CD14-positive monocyte (primary cell): Measurements from ENCODE around the gene PCDHB6. TPM values are rescaled to one million over a fixed set of nuclear protein-coding genes. Genes with fewer than 3 reads are reported as not detected.

ENCODE experiments used
- DNase-seq, 3 donors: peaks; one replicate each; pipeline ENCODE4 v3.0.0-alpha.2; 2011 to 2022
- H2AFZ ChIP-seq: 2 replicates; pipeline ENCODE4 v1.6.0; 2012; ENCODE audit warnings: mild to moderate bottlenecking, low read depth, low read length, inconsistent platforms; ENCODE audit not compliant: insufficient read depth, poor library complexity, severe bottlenecking
- H3K27ac ChIP-seq, 2 donors: 1 replicate in 1 of 2; 2 replicates in 1 of 2; pipeline ENCODE4 v1.5.1; 2012 to 2013; ENCODE audit warnings: low read length in 2 of 2, control low read depth in 1 of 2, inconsistent platforms in 1 of 2, low read depth in 1 of 2, mild to moderate bottlenecking in 1 of 2
- H3K27me3 ChIP-seq, 2 donors: one replicate each; pipeline versions ENCODE4 v1.6.0 to v1.6.1; 2011 to 2013; ENCODE audit warnings: low read length in 2 of 2; ENCODE audit not compliant: control insufficient read depth in 2 of 2, insufficient read depth in 2 of 2
- H3K36me3 ChIP-seq, 2 donors: replicated peaks in 1 of 2; 1 replicate in 1 of 2; 2 replicates in 1 of 2; pipeline versions ENCODE4 v1.5.1 to v1.6.1; 2012 to 2013; ENCODE audit warnings: low read length in 2 of 2, control low read depth in 1 of 2, inconsistent platforms in 1 of 2, mild to moderate bottlenecking in 1 of 2; ENCODE audit not compliant: insufficient read depth in 2 of 2, control insufficient read depth in 1 of 2
- H3K4me1 ChIP-seq, 2 donors: 1 replicate in 1 of 2; 2 replicates in 1 of 2; pipeline versions ENCODE4 v1.5.1 to v1.6.1; 2012 to 2013; ENCODE audit warnings: low read length in 2 of 2, control low read depth in 1 of 2, inconsistent platforms in 1 of 2, mild to moderate bottlenecking in 1 of 2, moderate library complexity in 1 of 2; ENCODE audit not compliant: insufficient read depth in 2 of 2, control insufficient read depth in 1 of 2
- H3K4me2 ChIP-seq: replicated peaks from 2 replicates; pipeline ENCODE3; 2012; ENCODE audit warnings: low read length, moderate library complexity, mild to moderate bottlenecking; ENCODE audit not compliant: poor library complexity, severe bottlenecking; ENCODE audit errors: extremely low read depth
- H3K4me3 ChIP-seq, 3 experiments: fragments of 200-600 bp in 1 of 3; sonication (generic) in 1 of 3; replicated peaks in 1 of 3; 1 replicate in 2 of 3; 2 replicates in 1 of 3; pipeline ENCODE4 v1.5.1; 2011 to 2013; ENCODE audit warnings: low read length in 3 of 3, mild to moderate bottlenecking in 3 of 3, control low read depth in 2 of 3, low read depth in 2 of 3, inconsistent platforms in 1 of 3, moderate library complexity in 1 of 3
- H3K79me2 ChIP-seq: 2 replicates; pipeline ENCODE4 v1.6.0; 2012; ENCODE audit warnings: mild to moderate bottlenecking, control low read depth, inconsistent platforms, low read length, moderate library complexity; ENCODE audit not compliant: insufficient read depth
- H3K9ac ChIP-seq: 2 replicates; pipeline ENCODE4 v1.6.0; 2017; ENCODE audit warnings: low read length, mild to moderate bottlenecking; ENCODE audit not compliant: insufficient read depth, poor library complexity, severe bottlenecking
- H3K9me3 ChIP-seq, 2 donors: replicated peaks in 1 of 2; 1 replicate in 1 of 2; 2 replicates in 1 of 2; pipeline versions ENCODE4 v1.5.1 to v1.6.1; 2012 to 2013; ENCODE audit warnings: low read length in 2 of 2, control low read depth in 1 of 2; ENCODE audit not compliant: control insufficient read depth in 1 of 2, insufficient read depth in 1 of 2
- H4K20me1 ChIP-seq: 2 replicates; pipeline ENCODE4 v1.6.0; 2012; ENCODE audit warnings: mild to moderate bottlenecking, low read length, control low read depth, moderate library complexity; ENCODE audit not compliant: insufficient read depth
- H3K27ac Mint-ChIP-seq, 7 donors: one replicate each; pipeline ENCODE4 v1.8.0; 2020; ENCODE audit warnings: mild to moderate bottlenecking in 7 of 7, mixed read lengths in 7 of 7, moderate library complexity in 6 of 7, inconsistent platforms in 2 of 7
- H3K27me3 Mint-ChIP-seq, 3 donors: one replicate each; pipeline ENCODE4 v1.8.0; 2021 to 2022; ENCODE audit warnings: low read depth in 3 of 3, mild to moderate bottlenecking in 3 of 3, mixed read lengths in 3 of 3, moderate library complexity in 3 of 3, inconsistent platforms in 1 of 3
- H3K36me3 Mint-ChIP-seq, 2 donors: one replicate each; pipeline ENCODE4 v1.8.0; 2020; ENCODE audit warnings: mixed read lengths in 2 of 2, inconsistent platforms in 1 of 2, mild to moderate bottlenecking in 1 of 2
- H3K4me1 Mint-ChIP-seq: one replicate; pipeline ENCODE4 v1.8.0; 2020; ENCODE audit warnings: mild to moderate bottlenecking, mixed read lengths
- H3K4me3 Mint-ChIP-seq, 2 donors: one replicate each; pipeline ENCODE4 v1.8.0; 2020; ENCODE audit warnings: mild to moderate bottlenecking in 2 of 2, mixed read lengths in 2 of 2, moderate library complexity in 1 of 2
- H3K9me3 Mint-ChIP-seq, 7 donors: one replicate each; pipeline ENCODE4 v1.8.0; 2020 to 2022; ENCODE audit warnings: mixed read lengths in 7 of 7, mild to moderate bottlenecking in 6 of 7, moderate library complexity in 6 of 7, inconsistent platforms in 2 of 7
- CTCF ChIP-seq: fragments of 200-600 bp; IDR thresholded peaks from one replicate; pipeline ENCODE4 v1.8.0; 2022; ENCODE audit warnings: antibody characterized with exemption, mild to moderate bottlenecking
- WGBS: methylation state at CpG from one replicate; pipeline ENCODE4 v1.1.5; 2013; ENCODE audit warnings: missing lambda C conversion rate; ENCODE audit not compliant: insufficient coverage; 5-methylcytosine and 5-hydroxymethylcytosine counted together
- intact Hi-C, 2 donors: fragments of 100-400 bp; cut with micrococcal nuclease; formaldehyde crosslinking; loops; one replicate each; pipeline versions ENCODE4 v1.15.0 to v1.15.1; 2023
- polyA minus RNA-seq: library from RNA; depleted of rRNA, polyadenylated mRNA; stranded (reverse); fragments of >200 nt; gene quantifications from 2 replicates; pipeline ENCODE4 v1.2.3, GENCODE V29; 2012
- polyA plus RNA-seq, 3 donors: library from polyadenylated mRNA; depleted of rRNA in 1 of 3; unstranded in 2 of 3; stranded (reverse) in 1 of 3; fragments of 300-500 nt in 2 of 3; fragments of >200 nt in 1 of 3; fragmentation: Illumina TruSeq in 2 of 3; gene quantifications; 1 replicate in 2 of 3; 2 replicates in 1 of 3; pipeline ENCODE4 v1.2.3, GENCODE V29; 2012 to 2021
- total RNA-seq, 12 experiments: library from RNA in 1 of 12; stranded (reverse) in 1 of 12; fragments of 120-200 nt in 1 of 12; gene quantifications; one replicate each; pipeline ENCODE4 v1.2.4 and lab custom pipeline; 2013 to 2026; ENCODE audit warnings: mixed read lengths in 6 of 12, inconsistent platforms in 1 of 12

The PCDHB6 gene
- total RNA-seq (2013): not detected
- polyA plus RNA-seq: not detected
- not detected in 2 replicates for polyA minus RNA-seq
- 0 to 0.75 (median 0.03) reads per million in 11 experiments for total RNA-seq (lab: John Stamatoyannopoulos, UW)

DNA sequence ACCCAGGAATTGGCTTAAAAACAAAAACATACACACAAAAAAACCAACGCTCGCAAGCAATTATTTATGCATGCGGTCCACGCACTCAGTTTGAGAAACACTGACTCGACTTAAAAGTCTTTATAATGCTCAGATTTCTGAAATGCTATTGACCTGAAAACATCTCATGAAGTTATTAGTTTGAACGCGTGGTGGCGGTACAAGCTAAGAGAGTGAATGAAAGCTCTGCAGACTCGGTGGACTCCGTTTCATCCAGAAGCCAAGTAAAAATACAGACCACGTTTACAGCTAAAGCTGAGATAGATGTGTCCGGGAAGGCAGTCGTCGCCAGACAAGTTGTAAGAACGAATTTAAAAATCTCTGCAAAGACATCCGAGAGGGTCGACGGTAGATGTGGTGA lies at the start of gene PCDHB6:
Gene PCDHB6 (plus strand): TSS at position 246 of the 400 bp plus-strand sequence. CDS start 201 bp downstream, outside the sequence.
- Mint-ChIP-seq H3K36me3 (no peaks in the 10 kb centered on the region), H3K27me3 (peaks cover 2 to 21% (median 12%) of the 10 kb centered on the region in 3 donors), H3K9me3 (peaks cover 26 to 41% (median 36%) of the 10 kb centered on the region in 7 donors), H3K4me1 (no peaks in the 10 kb centered on the region), H3K27ac (peak within 1 kb of the TSS in 1 of 7 donors; percentile 9), H3K4me3 (no peak within 1 kb of the TSS)
- H3K4me2 ChIP-seq: no peak within 1 kb of the TSS
- no peaks in the 10 kb centered on the region for H3K4me1 ChIP-seq
- no peaks in the 10 kb centered on the region for H3K27me3 ChIP-seq
- TF ChIP-seq CTCF: no peak
- DNase-seq: no peak
- H3K79me2 ChIP-seq: no peaks in the 10 kb centered on the region
- no peak within 1 kb of the TSS for H3K4me3 ChIP-seq
- H3K27ac ChIP-seq: no peak within 1 kb of the TSS
- no peaks in the 10 kb centered on the region for H4K20me1 ChIP-seq
- no peaks in the 10 kb centered on the region for H3K36me3 ChIP-seq
- peaks cover 28 to 35% of the 10 kb centered on the region in 2 donors for H3K9me3 ChIP-seq
- no peak within 1 kb of the TSS for H3K9ac ChIP-seq
- WGBS: 14% methylated on average over 13 of the region's 18 CpGs
- intact Hi-C loops: no loop called here
- H2AFZ ChIP-seq: no peak within 1 kb of the TSS

DNA sequence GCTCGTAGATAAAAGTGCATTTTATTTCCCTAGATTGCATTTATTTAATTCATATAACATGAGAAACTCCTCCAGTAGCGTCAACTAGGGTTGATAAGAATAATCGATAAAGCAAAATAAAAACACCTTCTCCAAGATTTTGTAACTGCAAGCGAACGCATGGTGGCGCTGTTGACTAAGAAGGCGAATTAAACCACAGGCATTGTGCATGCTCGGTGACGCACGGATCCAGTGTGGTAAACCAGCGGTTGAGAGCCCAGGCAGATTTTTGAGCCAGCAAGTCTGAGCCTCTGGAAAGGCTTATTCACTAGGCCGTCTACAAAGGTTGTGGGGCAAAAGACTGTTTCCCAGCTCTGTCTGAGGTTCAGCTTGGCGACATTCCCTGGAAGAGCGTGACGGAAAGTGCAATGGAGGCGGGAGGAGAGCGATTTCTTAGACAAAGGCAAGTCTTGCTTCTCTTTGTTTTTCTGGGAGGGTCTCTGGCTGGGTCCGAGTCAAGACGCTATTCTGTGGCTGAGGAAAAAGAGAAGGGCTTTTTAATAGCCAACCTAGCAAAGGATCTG lies 49.5 kb upstream of the PCDHB6 start, which contains the start of gene PCDHB3:
Gene PCDHB3 (plus strand): TSS at position 231 of the 563 bp plus-strand sequence. CDS start 177 bp downstream, at position 408.
- H3K4me2 ChIP-seq: no peak within 1 kb of the TSS
- Mint-ChIP-seq H3K4me3 (no peak within 1 kb of the TSS), H3K27me3 (peaks cover 8 to 29% (median 18%) of the 10 kb centered on the region in 3 donors), H3K36me3 (peaks cover 0 to 2% of the 10 kb centered on the region in 2 donors), H3K9me3 (peaks cover 18 to 47% (median 43%) of the 10 kb centered on the region in 7 donors), H3K4me1 (no peaks in the 10 kb centered on the region), H3K27ac (no peak within 1 kb of the TSS)
- TF ChIP-seq CTCF: no peak
- H3K4me3 ChIP-seq: no peak within 1 kb of the TSS
- no peaks in the 10 kb centered on the region for H4K20me1 ChIP-seq
- H3K9ac ChIP-seq: no peak within 1 kb of the TSS
- 19% methylated on average over 16 of the region's 19 CpGs for WGBS
- no peak within 1 kb of the TSS for H2AFZ ChIP-seq
- peaks cover 0 to 14% of the 10 kb centered on the region in 2 donors for H3K27me3 ChIP-seq
- peaks cover 25 to 38% of the 10 kb centered on the region in 2 donors for H3K9me3 ChIP-seq
- DNase-seq: no peak
- H3K27ac ChIP-seq: no peak within 1 kb of the TSS
- H3K36me3 ChIP-seq: no peaks in the 10 kb centered on the region
- intact Hi-C loops: no loop called here
- no peaks in the 10 kb centered on the region for H3K79me2 ChIP-seq
- no peaks in the 10 kb centered on the region for H3K4me1 ChIP-seq
